Endothelial cell of umbilical vein (primary cell): ENCODE data around the gene P2RY13. TPM values are rescaled to one million over a fixed set of nuclear protein-coding genes. Genes with fewer than 3 reads are reported as not detected.

Experiments
- BruUV-seq: library from RNA; stranded (reverse); fragments of 400-500 nt; replicated peaks from 2 replicates; lab custom pipeline; 2021; lab: Mats Ljungman, UMichigan
- CTCF ChIA-PET: fragments of 300-600, 350-600 bp; sonication (Branson Sonifier 250); formaldehyde crosslinking; loops from one replicate; lab custom pipeline; 2021; ENCODE audit warnings: antibody characterized with exemption, inconsistent platforms; lab: Charles Lee
- POLR2A ChIA-PET: fragments of 300-600, 350-600 bp; sonication (Branson Sonifier 250); formaldehyde crosslinking; loops from one replicate; lab custom pipeline; 2021; ENCODE audit warnings: antibody characterized with exemption, inconsistent platforms; lab: Charles Lee
- DNase-seq: peaks from one replicate; pipeline ENCODE4 v3.0.0-alpha.2; 2011; ENCODE audit warnings: low read depth, low spot score
- FAIRE-seq: peaks from 2 replicates; lab custom pipeline; 2011; peaks lifted over from hg19 to GRCh38; lab: Jason Lieb, UNC
- H2AFZ ChIP-seq: 2 replicates; pipeline ENCODE4 v1.6.0; 2012; ENCODE audit warnings: low read depth, low read length, control low read depth, inconsistent platforms
- H3K27ac ChIP-seq: 2 replicates; pipeline ENCODE4 v1.5.1; 2011; ENCODE audit warnings: low read depth, mild to moderate bottlenecking, control low read depth, low read length, moderate library complexity; ENCODE audit not compliant: insufficient read depth
- H3K27me3 ChIP-seq, 2 experiments: 2 replicates each; pipeline versions ENCODE4 v1.6.0 to v1.6.1; 2011; ENCODE audit warnings: low read length in 2 of 2, mixed read lengths in 1 of 2; ENCODE audit not compliant: control insufficient read depth in 2 of 2, insufficient read depth in 2 of 2
- H3K36me3 ChIP-seq, 2 experiments: 2 replicates in 1 of 2; 3 replicates in 1 of 2; pipeline ENCODE4 v1.5.1; 2011; ENCODE audit warnings: low read length in 2 of 2, mild to moderate bottlenecking in 1 of 2, moderate library complexity in 1 of 2; ENCODE audit not compliant: control insufficient read depth in 2 of 2, insufficient read depth in 2 of 2; ENCODE audit errors: extremely low read depth in 1 of 2
- H3K4me1 ChIP-seq: 3 replicates; pipeline ENCODE4 v1.5.1; 2011; ENCODE audit warnings: mild to moderate bottlenecking, low read length; ENCODE audit not compliant: control insufficient read depth, insufficient read depth; ENCODE audit errors: extremely low read depth
- H3K4me2 ChIP-seq: 2 replicates; pipeline ENCODE4 v1.6.1; 2011; ENCODE audit warnings: low read length, control low read depth, mixed read lengths; ENCODE audit not compliant: insufficient read depth
- H3K4me3 ChIP-seq, 3 experiments: fragments of 200-600 bp in 1 of 3; sonication (generic), shearing (Covaris generic) in 1 of 3; replicated peaks in 1 of 3; 2 replicates each; pipeline ENCODE4 v1.5.1; 2011 to 2016; ENCODE audit warnings: control low read depth in 3 of 3, low read length in 3 of 3, mild to moderate bottlenecking in 2 of 3, inconsistent platforms in 1 of 3, low read depth in 1 of 3, moderate library complexity in 1 of 3; ENCODE audit not compliant: insufficient read depth in 1 of 3
- H3K79me2 ChIP-seq: 2 replicates; pipeline ENCODE4 v1.6.0; 2012; ENCODE audit warnings: low read length, inconsistent platforms; ENCODE audit not compliant: control insufficient read depth, insufficient read depth
- H3K9ac ChIP-seq: replicated peaks from 2 replicates; pipeline ENCODE3; 2011; ENCODE audit warnings: low read length, control low read depth; ENCODE audit not compliant: insufficient read depth; ENCODE audit errors: extremely low read depth
- H3K9me1 ChIP-seq: replicated peaks from 3 replicates; pipeline ENCODE4 v1.6.0; 2011; ENCODE audit warnings: mild to moderate bottlenecking, low read length; ENCODE audit not compliant: control insufficient read depth, insufficient read depth; ENCODE audit errors: extremely low read depth
- H3K9me3 ChIP-seq: replicated peaks from 2 replicates; pipeline ENCODE4 v1.5.1; 2012; ENCODE audit warnings: low read length, inconsistent platforms; ENCODE audit not compliant: control insufficient read depth, insufficient read depth
- H4K20me1 ChIP-seq: replicated peaks from 2 replicates; pipeline ENCODE3; 2011; ENCODE audit warnings: mild to moderate bottlenecking, low read length; ENCODE audit not compliant: control insufficient read depth, insufficient read depth; ENCODE audit errors: extremely low read depth
- CTCF ChIP-seq, 2 donors: IDR thresholded peaks; 1 replicate in 1 of 2; 2 replicates in 1 of 2; pipeline ENCODE4 v1.5.1; 2011; ENCODE audit warnings: low read length in 2 of 2, mild to moderate bottlenecking in 2 of 2, moderate library complexity in 2 of 2, control low read depth in 1 of 2, inconsistent platforms in 1 of 2, low read depth in 1 of 2; ENCODE audit not compliant: insufficient read depth in 1 of 2; ENCODE audit errors: extremely low read depth in 1 of 2
- EZH2 ChIP-seq: IDR thresholded peaks from 2 replicates; pipeline ENCODE4 v1.6.1; 2012; ENCODE audit warnings: borderline replicate concordance, low read depth, mild to moderate bottlenecking, moderate library complexity, low read length, inconsistent platforms; ENCODE audit not compliant: severe bottlenecking
- FOS ChIP-seq: IDR thresholded peaks from 2 replicates; pipeline ENCODE4 v1.6.1; 2011; ENCODE audit warnings: mild to moderate bottlenecking, low read length, moderate library complexity, borderline replicate concordance; ENCODE audit not compliant: insufficient read depth
- GATA2 ChIP-seq: IDR thresholded peaks from 2 replicates; pipeline ENCODE4 v1.7.0; 2011; ENCODE audit warnings: low read depth, mild to moderate bottlenecking, moderate library complexity, mixed read lengths, low read length; ENCODE audit not compliant: insufficient read length, insufficient read depth
- JUN ChIP-seq: IDR thresholded peaks from 2 replicates; pipeline ENCODE4 v1.6.1; 2011; ENCODE audit warnings: borderline replicate concordance, low read depth; ENCODE audit not compliant: insufficient read length, insufficient read depth
- MAX ChIP-seq: IDR thresholded peaks from 2 replicates; pipeline ENCODE4 v1.6.1; 2011; ENCODE audit not compliant: insufficient read depth, insufficient read length
- MYC ChIP-seq: IDR thresholded peaks from one replicate; pipeline ENCODE4 v1.6.1; 2011; ENCODE audit warnings: mild to moderate bottlenecking, low read depth, low read length
- POLR2A ChIP-seq: IDR thresholded peaks from 2 replicates; pipeline ENCODE4 v1.6.1; 2012; ENCODE audit warnings: low read depth, mild to moderate bottlenecking, control low read depth, low read length
- POLR2AphosphoS5 ChIP-seq: IDR thresholded peaks from 2 replicates; pipeline ENCODE4 v1.6.1; 2012; ENCODE audit warnings: low read depth, mild to moderate bottlenecking, control low read depth, low read length, moderate library complexity; ENCODE audit not compliant: insufficient read depth
- dilution Hi-C: fragments of 300-500 bp; cut with MboI; formaldehyde crosslinking; loops from one replicate; pipeline ENCODE4 v1.15.0; 2019; ENCODE audit warnings: low sequenced_read_pairs; ENCODE audit not compliant: extremely low pct_ligation_motif_present
- intact Hi-C: fragments of 100-400 bp; cut with micrococcal nuclease; formaldehyde crosslinking; loops from one replicate; pipeline ENCODE4 v1.10.0; 2022
- polyA plus RNA-seq, 4 experiments: library from polyadenylated mRNA; depleted of rRNA in 3 of 4; stranded (reverse) in 3 of 4; unstranded in 1 of 4; fragments of >200 nt; gene quantifications; 2 replicates each; pipeline versions ENCODE4 v1.2.1 to v1.2.3, GENCODE V29; 2011 to 2012; ENCODE audit warnings: missing spikeins in 1 of 4
- total RNA-seq: library from RNA; stranded (reverse); gene quantifications from 2 replicates; pipeline ENCODE4 v1.2.3, GENCODE V29; 2021

The P2RY13 gene
- total and polyA plus RNA-seq, 2 donors (not counting 3 experiments of a cell fraction or from before 2014, with no cell fraction given), result not detected

GRCh38 chr3:151362751-151363174 is 33.4 kb upstream of the P2RY13 start:
- Histone ChIP-seq H3K9me1 (no peaks in the 10 kb centered on the region), H3K79me2 (no peaks in the 10 kb centered on the region), H3K9me3 (no peaks in the 10 kb centered on the region), H3K36me3 (no peaks in the 10 kb centered on the region), H3K27me3 (no peaks in the 10 kb centered on the region), H3K4me3 (no peak overlapping the region), H4K20me1 (no peaks in the 10 kb centered on the region), H3K27ac (no peak overlapping the region), H2AFZ (no peak overlapping the region), H3K9ac (no peak overlapping the region), H3K4me1 (no peaks in the 10 kb centered on the region), H3K4me2 (no peak overlapping the region)
- FAIRE-seq, result no peak
- dilution Hi-C loops (no loop called here), intact Hi-C loops (no loop called here)
- DNase-seq, result no peak
- CTCF ChIA-PET, result no interaction called here
- no TSS peak for BruUV-seq
- TF ChIP-seq FOS, result no peak
- no peak for TF ChIP-seq MYC
- no peak for TF ChIP-seq POLR2A
- TF ChIP-seq POLR2AphosphoS5, result no peak
- no peak for TF ChIP-seq EZH2
- TF ChIP-seq MAX, result no peak
- no peak for TF ChIP-seq JUN
- no peak for TF ChIP-seq CTCF (IDR thresholded peaks at IDR 0.05; ENCODE audit: extremely low read depth in 1 of 2, insufficient read depth in 1 of 2, low read depth in 1 of 2, low read length in 2 of 2)
- no peak for TF ChIP-seq GATA2
- POLR2A ChIA-PET, result no interaction called here
